Myocyte (in vitro differentiated cells): ENCODE data around the gene LINGO1. TPM values are rescaled to one million over a fixed set of nuclear protein-coding genes. Genes with fewer than 3 reads are reported as not detected.

Experiments used
- DNase-seq: peaks from one replicate; pipeline ENCODE4 v3.0.0-alpha.2; 2012; ENCODE audit warnings: low read depth
- total RNA-seq: library from RNA; depleted of rRNA; stranded (reverse); fragments of >200 nt; gene quantifications from 2 replicates; pipeline ENCODE4 v1.2.3, GENCODE V29; 2014

LINGO1 gene
- total RNA-seq, 1 donor from 2014 or later = not detected

GRCh38 chr15:77657634-77658238 is 25.0 kb upstream of the LINGO1 start:
- DNase-seq = no peak

- DNase-seq = no peak
These were observed 23.6 kb upstream of the LINGO1 start for GRCh38 chr15:77656294-77656693.

GRCh38 chr15:77654975-77655374 is 22.3 kb upstream of the LINGO1 start:
- DNase-seq = no peak

- no peak for DNase-seq
These were observed 21.2 kb upstream of the LINGO1 start for GRCh38 chr15:77653832-77654480.

- DNase-seq = no peak
These were observed 17.6 kb upstream of the LINGO1 start for GRCh38 chr15:77650265-77650664.

- DNase-seq = no peak
These were observed 16.9 kb upstream of the LINGO1 start for GRCh38 chr15:77649610-77650009.

GRCh38 chr15:77649017-77649416 is 16.3 kb upstream of the LINGO1 start:
- no peak for DNase-seq

- no peak for DNase-seq
These were observed 15.2 kb upstream of the LINGO1 start for GRCh38 chr15:77647961-77648360.

- DNase-seq = no peak
These were observed 13.5 kb upstream of the LINGO1 start for GRCh38 chr15:77646104-77646694.

- DNase-seq = no peak
These were observed 12.9 kb upstream of the LINGO1 start for GRCh38 chr15:77645602-77646001.

- DNase-seq = no peak
These were observed 12.0 kb upstream of the LINGO1 start for GRCh38 chr15:77644543-77645247.

- no peak for DNase-seq
These were observed 11.1 kb upstream of the LINGO1 start for GRCh38 chr15:77643764-77644163.

GRCh38 chr15:77642793-77643430 is 10.2 kb upstream of the LINGO1 start:
- no peak for DNase-seq

- DNase-seq = no peak
These were observed 9.3 kb upstream of the LINGO1 start for GRCh38 chr15:77641999-77642398.

- no peak for DNase-seq
These were observed 7.9 kb upstream of the LINGO1 start for GRCh38 chr15:77640615-77641014.

GRCh38 chr15:77639431-77639830 is 6.7 kb upstream of the LINGO1 start:
- no peak for DNase-seq

- no peak for DNase-seq
These were observed 5.4 kb upstream of the LINGO1 start for GRCh38 chr15:77637851-77638692.

- DNase-seq = no peak
These were observed 3.5 kb upstream of the LINGO1 start for GRCh38 chr15:77636209-77636608.

GRCh38 chr15:77634266-77634962 is 1.7 kb upstream of the LINGO1 start:
- peak; percentile 37 for DNase-seq

GRCh38 chr15:77633913-77634265 is 1.2 kb upstream of the LINGO1 start:
- no peak for DNase-seq
